Lower leg skin (tissue), 3 donors: ENCODE data around the gene PAGE5.

Experiments used
- CTCF ChIP-seq, 3 donors: fragments of 450-650 bp; IDR thresholded peaks; one replicate each; pipeline ENCODE4 v1.5.1; 2016; ENCODE audit warnings: antibody characterized with exemption in 3 of 3, mild to moderate bottlenecking in 3 of 3, moderate library complexity in 2 of 3
- POLR2A ChIP-seq, 2 donors: fragments of 450-650 bp; IDR thresholded peaks; one replicate each; pipeline ENCODE4 v1.6.1; 2016 to 2017; ENCODE audit warnings: antibody characterized with exemption in 2 of 2, mild to moderate bottlenecking in 1 of 2, moderate library complexity in 1 of 2

- TF ChIP-seq POLR2A (IDR thresholded peaks at IDR 0.05), result no peak
- no peak for TF ChIP-seq CTCF (IDR thresholded peaks at IDR 0.05)
Observed at GRCh38 chrX:55220119-55220794, at the start of gene PAGE5.
